ENCODE measurements around the gene CES3. TPM values are rescaled to one million over a fixed set of nuclear protein-coding genes. Genes with fewer than 3 reads are reported as not detected.

Gene CES3
- total RNA-seq, 1 donor from 2014 or later, result 1.5 TPM

DNA sequence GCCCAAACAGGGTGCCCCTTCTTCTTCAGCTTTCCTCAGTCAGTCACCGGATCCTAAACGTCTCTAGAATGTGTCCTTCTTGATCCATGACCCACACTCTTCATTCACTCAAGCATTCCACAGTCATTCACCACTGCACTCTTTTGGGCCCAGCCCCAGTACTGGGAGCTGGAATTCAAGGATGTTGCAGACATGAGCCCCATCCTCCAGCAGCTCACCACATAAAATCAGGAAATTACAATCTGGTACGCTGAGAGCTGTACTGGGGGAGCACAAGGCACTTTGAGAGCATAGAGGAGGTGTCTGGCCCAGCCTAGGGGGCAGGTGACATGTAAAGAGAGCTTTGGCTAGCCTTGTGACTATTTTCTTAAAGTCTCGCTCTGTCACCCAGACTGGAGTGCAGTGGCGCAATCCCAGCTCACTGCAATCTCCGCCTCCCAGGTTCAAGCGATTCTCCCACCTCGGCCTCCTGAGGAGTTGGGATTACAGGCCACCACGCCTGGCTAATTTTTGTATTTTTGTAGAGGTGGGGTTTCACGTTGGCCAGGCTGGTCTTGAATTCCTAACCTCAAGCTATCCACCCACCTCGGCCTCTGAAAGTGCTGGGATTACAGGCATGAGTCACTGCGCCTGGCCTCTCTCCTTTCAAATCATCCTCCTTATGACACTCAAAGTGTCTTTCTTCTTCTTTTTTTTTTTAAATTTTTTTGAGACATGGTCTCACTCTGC is 46.0 kb downstream of the CES3 start:
- no peaks in the 10 kb centered on the region for H3K9me3 Mint-ChIP-seq (ENCODE audit: unreplicated experiment)
- TF ChIP-seq, protein P1, sequence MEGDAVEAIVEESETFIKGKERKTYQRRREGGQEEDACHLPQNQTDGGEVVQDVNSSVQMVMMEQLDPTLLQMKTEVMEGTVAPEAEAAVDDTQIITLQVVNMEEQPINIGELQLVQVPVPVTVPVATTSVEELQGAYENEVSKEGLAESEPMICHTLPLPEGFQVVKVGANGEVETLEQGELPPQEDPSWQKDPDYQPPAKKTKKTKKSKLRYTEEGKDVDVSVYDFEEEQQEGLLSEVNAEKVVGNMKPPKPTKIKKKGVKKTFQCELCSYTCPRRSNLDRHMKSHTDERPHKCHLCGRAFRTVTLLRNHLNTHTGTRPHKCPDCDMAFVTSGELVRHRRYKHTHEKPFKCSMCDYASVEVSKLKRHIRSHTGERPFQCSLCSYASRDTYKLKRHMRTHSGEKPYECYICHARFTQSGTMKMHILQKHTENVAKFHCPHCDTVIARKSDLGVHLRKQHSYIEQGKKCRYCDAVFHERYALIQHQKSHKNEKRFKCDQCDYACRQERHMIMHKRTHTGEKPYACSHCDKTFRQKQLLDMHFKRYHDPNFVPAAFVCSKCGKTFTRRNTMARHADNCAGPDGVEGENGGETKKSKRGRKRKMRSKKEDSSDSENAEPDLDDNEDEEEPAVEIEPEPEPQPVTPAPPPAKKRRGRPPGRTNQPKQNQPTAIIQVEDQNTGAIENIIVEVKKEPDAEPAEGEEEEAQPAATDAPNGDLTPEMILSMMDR (IDR thresholded peaks at IDR 0.05; ENCODE audit: insufficient read depth, low read depth, low read length), result no peak
- no peak for TF ChIP-seq EZH2 (IDR thresholded peaks at IDR 0.05; ENCODE audit: insufficient read depth, low read length)
- FAIRE-seq, result no peak
- DNase-seq (ENCODE audit: low read depth), result no peak
- no peak overlapping the region for H2AFZ ChIP-seq (ENCODE audit: low read depth, low read length)
- no peak overlapping the region for H3K27ac Mint-ChIP-seq (ENCODE audit: unreplicated experiment)
- H4K20me1 ChIP-seq (ENCODE audit: insufficient read depth, low read length), result no peaks in the 10 kb centered on the region
- H3K27me3 ChIP-seq (ENCODE audit: insufficient read depth, low read length), result no peaks in the 10 kb centered on the region
- peaks cover 10% of the 10 kb centered on the region for H3K4me1 Mint-ChIP-seq (ENCODE audit: low read depth, unreplicated experiment)
- H3K27ac ChIP-seq (ENCODE audit: low read depth, low read length), result no peak overlapping the region
- H3K36me3 ChIP-seq (ENCODE audit: insufficient read depth, low read length), result no peaks in the 10 kb centered on the region
- peaks cover 37% of the 10 kb centered on the region for H3K27me3 Mint-ChIP-seq (ENCODE audit: low read depth, unreplicated experiment)
- H3K9ac ChIP-seq (ENCODE audit: low read length), result no peak overlapping the region
- no peaks in the 10 kb centered on the region for H3K9me3 ChIP-seq (ENCODE audit: insufficient read depth, low read depth, low read length)
- no peaks in the 10 kb centered on the region for H3K4me1 ChIP-seq (ENCODE audit: insufficient read depth, low read length)
- H3K79me2 ChIP-seq (ENCODE audit: insufficient read depth, low read length), result no peaks in the 10 kb centered on the region
- no peak overlapping the region for H3K4me2 ChIP-seq (ENCODE audit: low read length)
- H3K36me3 Mint-ChIP-seq (ENCODE audit: low read depth, unreplicated experiment), result peaks cover 2% of the 10 kb centered on the region
- H3K4me3 Mint-ChIP-seq (ENCODE audit: unreplicated experiment), result peak overlapping the region; percentile 12
- no peak overlapping the region for H3K4me3 ChIP-seq (ENCODE audit: insufficient read depth, low read depth, low read length)

DNA sequence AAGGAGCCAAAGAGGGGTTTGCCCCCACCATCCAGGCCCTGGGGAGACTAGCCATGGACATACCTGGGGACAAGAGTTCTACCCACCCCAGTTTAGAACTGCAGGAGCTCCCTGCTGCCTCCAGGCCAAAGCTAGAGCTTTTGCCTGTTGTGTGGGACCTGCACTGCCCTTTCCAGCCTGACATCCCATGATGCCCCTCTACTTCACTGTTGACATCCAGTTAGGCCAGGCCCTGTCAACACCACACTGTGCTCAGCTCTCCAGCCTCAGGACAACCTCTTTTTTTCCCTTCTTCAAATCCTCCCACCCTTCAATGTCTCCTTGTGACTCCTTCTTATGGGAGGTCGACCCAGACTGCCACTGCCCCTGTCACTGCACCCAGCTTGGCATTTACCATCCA is 48.1 kb downstream of the CES3 start:
- no peaks in the 10 kb centered on the region for H3K9me3 Mint-ChIP-seq (ENCODE audit: unreplicated experiment)
- no peak overlapping the region for H3K27ac Mint-ChIP-seq (ENCODE audit: unreplicated experiment)
- Histone ChIP-seq H3K79me2 (ENCODE audit: insufficient read depth, low read length) (no peaks in the 10 kb centered on the region), H3K4me3 (ENCODE audit: insufficient read depth, low read depth, low read length) (no peak overlapping the region), H3K27me3 (ENCODE audit: insufficient read depth, low read length) (peaks cover 3% of the 10 kb centered on the region), H3K4me1 (ENCODE audit: insufficient read depth, low read length) (peaks cover 10% of the 10 kb centered on the region), H3K4me2 (ENCODE audit: low read length) (no peak overlapping the region), H3K9ac (ENCODE audit: low read length) (no peak overlapping the region), H3K27ac (ENCODE audit: low read depth, low read length) (no peak overlapping the region), H3K9me3 (ENCODE audit: insufficient read depth, low read depth, low read length) (no peaks in the 10 kb centered on the region), H2AFZ (ENCODE audit: low read depth, low read length) (no peak overlapping the region), H3K36me3 (ENCODE audit: insufficient read depth, low read length) (no peaks in the 10 kb centered on the region), H4K20me1 (ENCODE audit: insufficient read depth, low read length) (no peaks in the 10 kb centered on the region)
- peaks cover 2% of the 10 kb centered on the region for H3K36me3 Mint-ChIP-seq (ENCODE audit: low read depth, unreplicated experiment)
- FAIRE-seq (no peak), DNase-seq (ENCODE audit: low read depth) (no peak)
- peaks cover 23% of the 10 kb centered on the region for H3K27me3 Mint-ChIP-seq (ENCODE audit: low read depth, unreplicated experiment)
- peaks cover 10% of the 10 kb centered on the region for H3K4me1 Mint-ChIP-seq (ENCODE audit: low read depth, unreplicated experiment)
- TF ChIP-seq, protein P1 (IDR thresholded peaks at IDR 0.05; ENCODE audit: insufficient read depth, low read depth, low read length), result no peak
- TF ChIP-seq EZH2 (IDR thresholded peaks at IDR 0.05; ENCODE audit: insufficient read depth, low read length), result no peak
- H3K4me3 Mint-ChIP-seq (ENCODE audit: unreplicated experiment), result no peak overlapping the region

DNA sequence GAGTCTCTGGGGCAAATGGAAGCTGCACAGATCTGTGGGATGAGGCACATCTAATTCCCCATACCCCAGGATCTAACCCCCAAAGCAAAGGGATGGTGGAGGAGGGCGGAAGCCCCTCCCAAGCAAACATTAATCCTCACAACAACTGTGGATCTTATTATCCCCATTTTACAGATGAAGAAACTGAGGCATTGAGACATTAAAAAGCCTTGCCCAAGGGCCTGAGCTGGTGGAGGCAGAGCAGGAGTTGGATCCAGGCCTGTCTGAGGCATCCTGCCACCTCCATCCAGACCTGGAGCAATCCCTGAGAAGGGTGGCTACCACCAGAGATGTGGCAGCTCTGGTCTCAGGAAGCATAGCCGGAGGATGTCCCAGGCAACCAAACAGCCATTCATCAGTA is 50.2 kb downstream of the CES3 start:
- H3K27ac ChIP-seq (ENCODE audit: low read depth, low read length), result no peak overlapping the region
- peaks cover 2% of the 10 kb centered on the region for H3K36me3 Mint-ChIP-seq (ENCODE audit: low read depth, unreplicated experiment)
- no peak overlapping the region for H3K27ac Mint-ChIP-seq (ENCODE audit: unreplicated experiment)
- peaks cover 14% of the 10 kb centered on the region for H3K4me1 ChIP-seq (ENCODE audit: insufficient read depth, low read length)
- no peak overlapping the region for H3K4me2 ChIP-seq (ENCODE audit: low read length)
- peaks cover 3% of the 10 kb centered on the region for H3K27me3 ChIP-seq (ENCODE audit: insufficient read depth, low read length)
- no peaks in the 10 kb centered on the region for H3K79me2 ChIP-seq (ENCODE audit: insufficient read depth, low read length)
- H3K4me3 ChIP-seq (ENCODE audit: insufficient read depth, low read depth, low read length), result no peak overlapping the region
- no peaks in the 10 kb centered on the region for H4K20me1 ChIP-seq (ENCODE audit: insufficient read depth, low read length)
- no peak overlapping the region for H2AFZ ChIP-seq (ENCODE audit: low read depth, low read length)
- H3K4me3 Mint-ChIP-seq (ENCODE audit: unreplicated experiment), result no peak overlapping the region
- DNase-seq (ENCODE audit: low read depth), result no peak
- H3K36me3 ChIP-seq (ENCODE audit: insufficient read depth, low read length), result no peaks in the 10 kb centered on the region
- TF ChIP-seq, protein P1 (IDR thresholded peaks at IDR 0.05; ENCODE audit: insufficient read depth, low read depth, low read length), result no peak
- no peak for TF ChIP-seq EZH2 (IDR thresholded peaks at IDR 0.05; ENCODE audit: insufficient read depth, low read length)
- no peaks in the 10 kb centered on the region for H3K9me3 ChIP-seq (ENCODE audit: insufficient read depth, low read depth, low read length)
- no peak for FAIRE-seq
- peaks cover 2% of the 10 kb centered on the region for H3K9me3 Mint-ChIP-seq (ENCODE audit: unreplicated experiment)
- peaks cover 11% of the 10 kb centered on the region for H3K4me1 Mint-ChIP-seq (ENCODE audit: low read depth, unreplicated experiment)
- H3K9ac ChIP-seq (ENCODE audit: low read length), result no peak overlapping the region
- H3K27me3 Mint-ChIP-seq (ENCODE audit: low read depth, unreplicated experiment), result peaks cover 38% of the 10 kb centered on the region
